Astrocyte (in vitro differentiated cells and primary cell): Measurements from ENCODE around the gene DCBLD2.

ENCODE experiments used
- EZH2 ChIP-seq: IDR thresholded peaks from 2 replicates; pipeline ENCODE4 v1.6.1; 2012; ENCODE audit warnings: mild to moderate bottlenecking, low read length, inconsistent platforms; ENCODE audit not compliant: insufficient read depth
- TF ChIP-seq, protein P1 (sequence below): IDR thresholded peaks from 2 replicates; pipeline ENCODE4 v1.5.1; 2011; ENCODE audit warnings: low read depth, mild to moderate bottlenecking, inconsistent platforms, low read length, moderate library complexity; ENCODE audit not compliant: insufficient read depth

- TF ChIP-seq, protein P1, sequence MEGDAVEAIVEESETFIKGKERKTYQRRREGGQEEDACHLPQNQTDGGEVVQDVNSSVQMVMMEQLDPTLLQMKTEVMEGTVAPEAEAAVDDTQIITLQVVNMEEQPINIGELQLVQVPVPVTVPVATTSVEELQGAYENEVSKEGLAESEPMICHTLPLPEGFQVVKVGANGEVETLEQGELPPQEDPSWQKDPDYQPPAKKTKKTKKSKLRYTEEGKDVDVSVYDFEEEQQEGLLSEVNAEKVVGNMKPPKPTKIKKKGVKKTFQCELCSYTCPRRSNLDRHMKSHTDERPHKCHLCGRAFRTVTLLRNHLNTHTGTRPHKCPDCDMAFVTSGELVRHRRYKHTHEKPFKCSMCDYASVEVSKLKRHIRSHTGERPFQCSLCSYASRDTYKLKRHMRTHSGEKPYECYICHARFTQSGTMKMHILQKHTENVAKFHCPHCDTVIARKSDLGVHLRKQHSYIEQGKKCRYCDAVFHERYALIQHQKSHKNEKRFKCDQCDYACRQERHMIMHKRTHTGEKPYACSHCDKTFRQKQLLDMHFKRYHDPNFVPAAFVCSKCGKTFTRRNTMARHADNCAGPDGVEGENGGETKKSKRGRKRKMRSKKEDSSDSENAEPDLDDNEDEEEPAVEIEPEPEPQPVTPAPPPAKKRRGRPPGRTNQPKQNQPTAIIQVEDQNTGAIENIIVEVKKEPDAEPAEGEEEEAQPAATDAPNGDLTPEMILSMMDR, result no peak
- TF ChIP-seq EZH2, result no peak
Observed at GRCh38 chr3:98877132-98877531, 24.4 kb downstream of the DCBLD2 start.
